Muscle layer of colon (tissue), 2 donors: Measurements from ENCODE around the gene DDX59.

Experiments
- H3K27ac ChIP-seq: one replicate; pipeline ENCODE4 v1.7.0; 2013; ENCODE audit warnings: low read depth, mild to moderate bottlenecking, low read length, moderate library complexity
- H3K27me3 ChIP-seq, 2 donors: one replicate each; pipeline ENCODE4 v1.7.0; 2013; ENCODE audit warnings: low read length in 2 of 2, mild to moderate bottlenecking in 2 of 2; ENCODE audit not compliant: insufficient read depth in 2 of 2, control insufficient read depth in 1 of 2
- H3K36me3 ChIP-seq: one replicate; pipeline ENCODE4 v1.7.0; 2013; ENCODE audit warnings: mild to moderate bottlenecking, low read length; ENCODE audit not compliant: insufficient read depth
- H3K4me1 ChIP-seq: one replicate; pipeline ENCODE4 v1.7.0; 2013; ENCODE audit warnings: mild to moderate bottlenecking, low read length; ENCODE audit not compliant: insufficient read depth
- H3K4me3 ChIP-seq, 2 donors: one replicate each; pipeline ENCODE4 v1.7.0; 2013; ENCODE audit warnings: low read length in 2 of 2, low read depth in 1 of 2, mild to moderate bottlenecking in 1 of 2, moderate library complexity in 1 of 2
- H3K9ac ChIP-seq: one replicate; pipeline ENCODE4 v1.7.0; 2013; ENCODE audit warnings: low read length
- H3K9me3 ChIP-seq: one replicate; pipeline ENCODE4 v1.7.0; 2013; ENCODE audit warnings: mild to moderate bottlenecking, low read length
- donor health status: abdominal sarcoma.
- donor health status: Adenocarcinoma of cecum.

The DDX59 gene

DNA sequence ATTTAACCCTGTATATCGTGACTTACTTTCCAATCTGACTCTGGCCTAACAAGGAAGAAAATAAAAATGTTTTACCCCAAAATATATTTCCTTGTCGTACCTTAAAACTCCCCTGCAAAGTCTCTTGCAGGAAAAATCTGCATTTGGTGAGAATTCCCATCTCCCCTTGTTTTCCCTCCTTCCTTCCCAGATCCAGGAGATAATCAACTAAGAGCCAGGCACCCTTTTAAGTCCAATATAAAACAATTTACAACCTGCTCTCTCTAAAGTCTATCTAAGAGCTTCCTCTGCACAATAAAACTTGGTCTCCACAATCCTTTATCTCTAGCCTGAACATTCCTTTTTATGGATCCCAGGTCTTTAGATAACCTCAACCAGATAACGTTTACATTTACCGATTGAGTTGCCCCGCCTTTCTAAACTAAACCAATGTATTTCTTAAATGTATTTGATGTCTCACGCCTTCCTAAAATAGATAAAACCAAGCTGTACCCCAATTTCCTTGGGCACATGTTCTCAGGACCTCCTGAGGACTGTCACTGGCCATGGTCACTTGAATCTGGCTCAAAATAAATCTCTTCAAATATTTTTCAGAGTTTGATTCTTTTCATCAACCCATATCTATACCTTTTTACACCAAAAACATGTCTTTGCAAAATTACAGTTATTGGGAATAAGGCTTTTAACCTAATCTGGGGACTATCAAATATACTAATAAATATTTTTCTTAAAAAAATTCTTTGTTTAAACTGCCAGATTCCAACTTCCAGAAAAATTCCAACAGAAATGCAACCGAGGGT lies 993 bp downstream of the DDX59 start:
- Histone ChIP-seq H3K9me3 (no peaks in the 10 kb centered on the region), H3K9ac (no peak overlapping the region), H3K4me1 (peaks cover 22% of the 10 kb centered on the region), H3K27me3 (no peaks in the 10 kb centered on the region), H3K36me3 (peaks cover 11% of the 10 kb centered on the region), H3K4me3 (peak overlapping the region in 1 of 2 donors; percentile 55), H3K27ac (peak overlapping the region; percentile 90)

DNA sequence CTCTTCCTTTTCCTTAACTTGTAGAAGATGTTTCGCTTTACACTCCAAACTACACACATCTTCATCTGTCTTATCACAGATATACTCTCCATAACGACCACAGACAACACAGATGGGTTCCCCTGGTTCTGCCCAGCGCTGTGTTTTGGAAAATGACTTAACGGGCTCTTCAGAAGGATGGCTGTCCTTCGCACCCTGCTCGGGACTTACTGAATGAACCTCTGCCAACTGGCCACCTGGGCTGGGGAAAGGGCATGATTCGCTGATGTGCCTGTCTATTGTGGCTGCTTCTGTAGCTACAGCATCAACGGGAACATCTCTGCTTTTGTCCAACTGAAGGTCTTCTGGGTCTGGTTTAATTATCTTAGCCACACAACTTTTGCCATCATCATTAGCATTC lies 3.4 kb downstream of the DDX59 start:
- Histone ChIP-seq H3K9me3 (no peaks in the 10 kb centered on the region), H3K36me3 (peaks cover 20% of the 10 kb centered on the region), H3K27ac (no peak overlapping the region), H3K4me1 (peaks cover 22% of the 10 kb centered on the region), H3K9ac (no peak overlapping the region), H3K4me3 (no peak overlapping the region), H3K27me3 (no peaks in the 10 kb centered on the region)

DNA sequence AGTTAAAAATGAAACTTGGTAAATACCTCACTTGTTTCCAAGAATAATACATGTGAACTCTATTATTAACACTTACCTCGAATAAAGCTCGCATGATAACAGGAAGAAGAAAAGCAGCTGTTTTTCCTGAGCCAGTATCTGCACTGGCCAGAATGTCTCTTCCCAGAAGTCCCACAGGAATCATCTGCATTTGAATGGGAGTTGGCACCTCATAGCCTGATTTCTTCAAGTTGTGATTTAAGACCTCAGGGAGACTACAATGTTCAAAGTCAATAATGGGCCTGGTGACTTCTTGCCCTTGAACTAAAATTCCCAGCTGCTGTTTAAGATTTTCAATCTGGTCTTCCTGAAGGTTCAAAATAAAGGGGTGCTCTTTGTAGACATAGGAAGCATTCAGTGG lies 3.8 kb downstream of the DDX59 start:
- no peak overlapping the region for H3K9ac ChIP-seq
- H3K27me3 ChIP-seq: no peaks in the 10 kb centered on the region
- no peak overlapping the region for H3K27ac ChIP-seq
- peaks cover 21% of the 10 kb centered on the region for H3K36me3 ChIP-seq
- no peaks in the 10 kb centered on the region for H3K9me3 ChIP-seq
- H3K4me3 ChIP-seq: no peak overlapping the region
- H3K4me1 ChIP-seq: peaks cover 17% of the 10 kb centered on the region

DNA sequence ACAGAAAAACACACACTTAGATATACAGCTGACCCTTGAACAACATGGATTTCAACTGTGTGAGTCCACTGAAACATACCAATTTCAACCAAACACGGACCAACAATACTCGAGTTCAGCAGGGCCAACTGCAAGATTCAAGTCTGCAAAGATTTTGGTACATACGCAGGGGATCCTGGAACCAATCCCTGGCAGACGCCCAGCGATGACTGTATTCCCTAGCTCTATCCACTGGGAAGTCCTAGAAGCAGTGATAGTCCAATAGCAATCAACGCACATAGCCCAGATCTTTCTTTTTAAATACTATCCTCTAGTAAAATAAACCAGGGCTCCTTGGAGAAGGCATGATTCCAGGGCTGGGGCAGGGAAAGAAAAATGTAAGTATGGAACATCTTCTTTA lies 9.0 kb downstream of the DDX59 start:
- H3K36me3 ChIP-seq: peaks cover 64% of the 10 kb centered on the region

GRCh38 chr1:200659269-200659668 lies 10.4 kb downstream of the DDX59 start:
- no peaks in the 10 kb centered on the region for H3K4me1 ChIP-seq
- no peak overlapping the region for H3K4me3 ChIP-seq
- no peaks in the 10 kb centered on the region for H3K9me3 ChIP-seq
- H3K27ac ChIP-seq: no peak overlapping the region
- H3K27me3 ChIP-seq: no peaks in the 10 kb centered on the region
- H3K36me3 ChIP-seq: peaks cover 59% of the 10 kb centered on the region
- H3K9ac ChIP-seq: no peak overlapping the region

More for the DNA sequence above, 9.0 kb downstream of the DDX59 start:
- no peaks in the 10 kb centered on the region for H3K9me3 ChIP-seq
- no peak overlapping the region for H3K27ac ChIP-seq
- no peak overlapping the region for H3K9ac ChIP-seq
- H3K4me3 ChIP-seq: no peak overlapping the region
- no peaks in the 10 kb centered on the region for H3K27me3 ChIP-seq
- no peaks in the 10 kb centered on the region for H3K4me1 ChIP-seq

DNA sequence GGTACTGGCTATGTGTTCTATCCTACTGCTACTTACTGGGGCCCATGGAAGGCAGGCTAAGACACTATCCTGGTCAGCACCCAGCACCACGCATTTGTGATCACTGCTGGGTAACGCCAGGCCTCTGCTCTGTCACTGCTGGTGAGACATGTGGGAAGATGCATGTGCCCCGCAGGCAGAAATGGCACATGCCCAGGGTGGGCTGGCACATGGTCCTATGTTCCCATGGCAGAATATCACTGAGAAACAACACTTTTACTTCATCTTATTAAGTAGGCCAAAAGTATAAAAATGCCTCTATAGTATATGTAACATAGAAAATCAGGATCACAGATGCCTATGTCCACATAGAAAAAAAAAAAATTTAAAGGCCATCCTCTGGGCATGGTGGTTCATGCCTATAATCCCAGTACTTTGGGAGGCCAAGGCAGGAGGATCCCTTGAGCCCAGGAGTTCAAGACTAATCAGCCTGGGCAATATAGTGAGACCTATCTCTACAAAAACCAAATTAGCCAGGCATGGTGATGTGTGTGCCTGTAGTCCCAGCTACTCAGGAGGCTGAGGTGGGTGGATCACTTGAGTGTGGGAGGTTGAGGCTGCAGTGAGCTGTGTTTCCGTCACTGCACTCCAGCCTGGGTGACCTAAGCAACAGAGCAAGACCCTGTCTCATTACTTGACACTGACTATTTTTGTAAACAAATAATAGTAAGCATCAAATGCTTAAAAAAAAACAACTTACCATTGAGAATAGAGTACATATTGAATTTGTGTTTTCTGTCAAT lies 11.5 kb downstream of the DDX59 start:
- no peaks in the 10 kb centered on the region for H3K27me3 ChIP-seq
- no peak overlapping the region for H3K4me3 ChIP-seq
- no peak overlapping the region for H3K27ac ChIP-seq
- peaks cover 48% of the 10 kb centered on the region for H3K36me3 ChIP-seq
- H3K9me3 ChIP-seq: no peaks in the 10 kb centered on the region
- no peaks in the 10 kb centered on the region for H3K4me1 ChIP-seq
- no peak overlapping the region for H3K9ac ChIP-seq

DNA sequence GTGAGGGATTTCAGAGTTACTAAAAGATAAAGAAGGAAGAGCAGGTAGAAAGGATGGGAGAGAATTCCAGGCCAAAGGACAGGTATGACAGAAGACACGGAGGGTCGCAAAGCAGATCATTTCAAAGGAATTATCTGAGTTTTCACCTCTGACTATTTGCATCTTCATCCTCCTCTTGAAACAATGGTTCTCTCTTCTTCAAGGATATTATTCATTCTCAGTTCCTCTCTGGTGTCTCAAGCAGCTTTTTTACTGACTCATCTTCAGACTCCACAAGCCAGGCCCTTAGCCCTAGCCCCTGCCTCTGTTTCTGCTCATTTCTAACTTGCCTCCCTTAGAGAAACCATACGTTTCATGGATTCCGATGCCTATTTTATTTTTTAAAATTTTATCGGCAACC lies 15.0 kb downstream of the DDX59 start:
- Histone ChIP-seq H3K9ac (no peak overlapping the region), H3K4me1 (no peaks in the 10 kb centered on the region), H3K27ac (no peak overlapping the region), H3K9me3 (no peaks in the 10 kb centered on the region), H3K36me3 (peaks cover 38% of the 10 kb centered on the region), H3K4me3 (no peak overlapping the region), H3K27me3 (no peaks in the 10 kb centered on the region)

DNA sequence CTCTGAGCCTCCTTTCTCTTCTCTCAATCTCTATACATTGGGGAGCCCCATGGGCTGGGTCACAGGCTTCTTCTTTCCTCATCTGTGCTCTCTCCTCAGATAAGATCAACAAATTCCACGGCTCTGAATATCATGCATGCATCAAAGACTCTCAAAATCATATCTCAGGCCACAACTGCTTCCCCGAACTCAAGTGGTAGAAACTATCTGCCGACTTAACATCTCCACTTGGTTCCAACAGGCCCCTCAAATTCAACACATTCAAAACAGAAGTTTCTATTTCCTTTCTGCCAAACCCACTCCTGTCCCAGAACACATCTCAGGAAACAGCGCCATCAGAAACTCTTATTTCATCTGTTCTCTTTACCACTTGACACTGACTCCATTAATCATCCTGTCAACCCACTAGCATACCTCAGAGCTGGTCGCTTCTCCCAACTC lies 16.7 kb downstream of the DDX59 start:
- no peaks in the 10 kb centered on the region for H3K9me3 ChIP-seq
- no peaks in the 10 kb centered on the region for H3K4me1 ChIP-seq
- no peak overlapping the region for H3K9ac ChIP-seq
- H3K36me3 ChIP-seq: peaks cover 23% of the 10 kb centered on the region
- H3K4me3 ChIP-seq: no peak overlapping the region
- no peaks in the 10 kb centered on the region for H3K27me3 ChIP-seq
- no peak overlapping the region for H3K27ac ChIP-seq

DNA sequence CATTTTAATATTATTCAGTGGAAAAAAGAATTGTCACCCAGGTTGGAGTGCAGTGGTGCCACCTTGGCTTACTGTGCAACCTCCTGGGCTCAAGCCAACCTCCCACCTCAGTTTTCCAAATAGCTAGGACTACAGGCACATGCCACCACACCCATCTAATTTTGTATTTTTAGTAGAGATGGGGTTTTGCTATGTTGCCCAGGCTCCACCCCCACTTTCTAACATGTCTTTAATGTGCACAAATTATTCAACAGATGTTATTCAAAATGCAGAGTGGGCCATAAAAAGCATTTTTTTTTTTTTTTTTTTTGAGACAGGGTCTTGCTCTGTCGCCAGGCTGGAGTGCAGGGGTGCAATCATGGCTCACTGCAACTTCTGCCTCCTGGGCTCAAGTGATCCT lies 17.3 kb downstream of the DDX59 start:
- no peak overlapping the region for H3K27ac ChIP-seq
- peaks cover 18% of the 10 kb centered on the region for H3K36me3 ChIP-seq
- H3K9me3 ChIP-seq: no peaks in the 10 kb centered on the region
- H3K4me1 ChIP-seq: no peaks in the 10 kb centered on the region
- H3K9ac ChIP-seq: no peak overlapping the region
- no peak overlapping the region for H3K4me3 ChIP-seq
- H3K27me3 ChIP-seq: no peaks in the 10 kb centered on the region

- no peak overlapping the region for H3K27ac ChIP-seq
- H3K4me3 ChIP-seq: no peak overlapping the region
- no peaks in the 10 kb centered on the region for H3K27me3 ChIP-seq
- H3K9ac ChIP-seq: no peak overlapping the region
- peaks cover 11% of the 10 kb centered on the region for H3K36me3 ChIP-seq
- H3K4me1 ChIP-seq: no peaks in the 10 kb centered on the region
- no peaks in the 10 kb centered on the region for H3K9me3 ChIP-seq
These were observed 23.2 kb downstream of the DDX59 start for GRCh38 chr1:200646515-200646914.

DNA sequence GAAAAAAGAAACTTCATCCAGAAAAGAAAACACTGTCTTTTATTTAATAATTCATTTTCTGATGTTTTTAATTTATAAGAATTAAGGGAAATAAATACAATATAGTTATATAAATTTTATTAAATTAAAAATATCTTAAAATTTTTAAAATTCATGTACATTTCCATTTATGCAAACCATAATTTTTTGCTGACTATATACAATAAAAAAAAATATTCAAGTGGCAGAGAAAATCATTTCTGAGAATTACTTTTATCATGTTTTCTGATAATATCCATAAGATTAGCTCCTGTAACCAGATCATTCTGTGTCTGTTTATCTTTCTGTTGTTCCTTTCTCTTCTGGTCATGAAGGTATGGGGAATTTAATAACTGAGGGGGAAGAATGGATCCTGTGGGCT lies 25.7 kb downstream of the DDX59 start:
- Histone ChIP-seq H3K9ac (no peak overlapping the region), H3K4me3 (no peak overlapping the region), H3K9me3 (no peaks in the 10 kb centered on the region), H3K27ac (no peak overlapping the region), H3K4me1 (no peaks in the 10 kb centered on the region), H3K27me3 (no peaks in the 10 kb centered on the region), H3K36me3 (peaks cover 7% of the 10 kb centered on the region)
